AG10803 (cell line): ENCODE data around the gene PLCB1.

Experiments used
- DNase-seq: peaks from one replicate; pipeline ENCODE4 v3.0.0; 2010; ENCODE audit warnings: low read depth
- H3K4me3 ChIP-seq: 2 replicates; pipeline ENCODE4 v1.5.1; 2011; ENCODE audit warnings: mild to moderate bottlenecking, low read length, control low read depth
- CTCF ChIP-seq: conservative IDR thresholded peaks from 2 replicates; pipeline ENCODE4 v1.5.1; 2011; ENCODE audit warnings: mild to moderate bottlenecking, low read length, control low read depth, inconsistent platforms

The PLCB1 gene

GRCh38 chr20:8306937-8307336, 174.9 kb downstream of the PLCB1 start:
- no peak for TF ChIP-seq CTCF
- DNase-seq, result no peak
- H3K4me3 ChIP-seq, result no peak overlapping the region

GRCh38 chr20:8309634-8310033, 177.6 kb downstream of the PLCB1 start:
- no peak overlapping the region for H3K4me3 ChIP-seq
- peak; percentile 46 for DNase-seq
- no peak for TF ChIP-seq CTCF

- TF ChIP-seq CTCF, result no peak
- no peak for DNase-seq
- no peak overlapping the region for H3K4me3 ChIP-seq
Observed at GRCh38 chr20:8310618-8311017, 178.6 kb downstream of the PLCB1 start.

GRCh38 chr20:8313073-8313472, 181.0 kb downstream of the PLCB1 start:
- no peak for DNase-seq
- TF ChIP-seq CTCF, result no peak
- H3K4me3 ChIP-seq, result no peak overlapping the region

- no peak overlapping the region for H3K4me3 ChIP-seq
- DNase-seq, result no peak
- TF ChIP-seq CTCF, result no peak
Observed at GRCh38 chr20:8315639-8316573, 183.8 kb downstream of the PLCB1 start.

- DNase-seq, result no peak
- no peak for TF ChIP-seq CTCF
Observed at GRCh38 chr20:8317448-8317847, 185.4 kb downstream of the PLCB1 start.

More at GRCh38 chr20:8317448-8317847, 185.4 kb downstream of the PLCB1 start:
- H3K4me3 ChIP-seq, result no peak overlapping the region
